Measurements from ENCODE around the gene MYO3B. TPM values are rescaled to one million over a fixed set of nuclear protein-coding genes. Genes with fewer than 3 reads are reported as not detected.

MYO3B gene
- total RNA-seq, 3 donors from 2014 or later (not counting 1 experiment from before 2014, with no cell fraction given), result 0.68 to 0.88 (median 0.75) TPM

GRCh38 chr2:170161516-170162270 lies 16.3 kb upstream of the MYO3B start:
- no peaks in the 10 kb centered on the region for H3K36me3 ChIP-seq (ENCODE audit: control insufficient read depth, insufficient read depth, low read length)
- 91% methylated on average over 2 of the region's 4 CpGs for WGBS (ENCODE audit: insufficient coverage)
- H3K4me1 Mint-ChIP-seq, result peaks cover 0 to 5% of the 10 kb centered on the region in 2 donors
- peaks cover 5 to 9% of the 10 kb centered on the region in 2 donors for H3K27me3 Mint-ChIP-seq (ENCODE audit: low read depth in 2 of 2)
- H3K9me3 ChIP-seq (ENCODE audit: control insufficient read depth, insufficient read depth, low read length), result no peaks in the 10 kb centered on the region
- no peaks in the 10 kb centered on the region for H3K4me1 ChIP-seq (ENCODE audit: control insufficient read depth, insufficient read depth, low read length)
- no peak for TF ChIP-seq CTCF (IDR thresholded peaks at IDR 0.05)
- no peaks in the 10 kb centered on the region for H3K36me3 Mint-ChIP-seq
- H3K27me3 ChIP-seq (ENCODE audit: control insufficient read depth, insufficient read depth, low read length), result no peaks in the 10 kb centered on the region
- H3K27ac Mint-ChIP-seq, result no peak overlapping the region
- no peak overlapping the region for H3K27ac ChIP-seq (ENCODE audit: low read length)
- no peak for ATAC-seq
- H3K9me3 Mint-ChIP-seq, result no peaks in the 10 kb centered on the region
- H3K4me3 ChIP-seq (ENCODE audit: low read length), result no peak overlapping the region
- DNase-seq, result no peak
- no peak overlapping the region for H3K4me3 Mint-ChIP-seq
- intact Hi-C loops (cut with micrococcal nuclease), result no loop called here

- Mint-ChIP-seq H3K27ac (no peak overlapping the region), H3K4me3 (no peak overlapping the region)
- intact Hi-C loops (cut with micrococcal nuclease), result no loop called here
Observed at GRCh38 chr2:170162271-170162632, 15.7 kb upstream of the MYO3B start.

GRCh38 chr2:170163411-170164065 lies 14.4 kb upstream of the MYO3B start:
- no peaks in the 10 kb centered on the region for H3K36me3 ChIP-seq (ENCODE audit: control insufficient read depth, insufficient read depth, low read length)
- TF ChIP-seq CTCF (IDR thresholded peaks at IDR 0.05), result no peak
- Mint-ChIP-seq H3K4me1 (peaks cover 0 to 5% of the 10 kb centered on the region in 2 donors), H3K4me3 (no peak overlapping the region), H3K27me3 (ENCODE audit: low read depth in 2 of 2) (peaks cover 5 to 9% of the 10 kb centered on the region in 2 donors), H3K9me3 (no peaks in the 10 kb centered on the region), H3K36me3 (no peaks in the 10 kb centered on the region), H3K27ac (no peak overlapping the region)
- no peaks in the 10 kb centered on the region for H3K27me3 ChIP-seq (ENCODE audit: control insufficient read depth, insufficient read depth, low read length)
- H3K9me3 ChIP-seq (ENCODE audit: control insufficient read depth, insufficient read depth, low read length), result no peaks in the 10 kb centered on the region
- H3K27ac ChIP-seq (ENCODE audit: low read length), result no peak overlapping the region
- ATAC-seq, result no peak
- no peak overlapping the region for H3K4me3 ChIP-seq (ENCODE audit: low read length)
- no peaks in the 10 kb centered on the region for H3K4me1 ChIP-seq (ENCODE audit: control insufficient read depth, insufficient read depth, low read length)
- intact Hi-C loops (cut with micrococcal nuclease), result no loop called here
- DNase-seq, result no peak
- WGBS (ENCODE audit: insufficient coverage), result 69% methylated on average over 5 of the region's 6 CpGs

More at GRCh38 chr2:170162271-170162632, 15.7 kb upstream of the MYO3B start:
- WGBS (ENCODE audit: insufficient coverage), result 93% methylated on average over 4 of the region's 4 CpGs
- no peak for DNase-seq
- ATAC-seq, result no peak
- H3K9me3 ChIP-seq (ENCODE audit: control insufficient read depth, insufficient read depth, low read length), result no peaks in the 10 kb centered on the region
- no peaks in the 10 kb centered on the region for H3K4me1 ChIP-seq (ENCODE audit: control insufficient read depth, insufficient read depth, low read length)
- no peaks in the 10 kb centered on the region for H3K9me3 Mint-ChIP-seq
- no peak for TF ChIP-seq CTCF (IDR thresholded peaks at IDR 0.05)
- H3K36me3 ChIP-seq (ENCODE audit: control insufficient read depth, insufficient read depth, low read length), result no peaks in the 10 kb centered on the region
- H3K4me1 Mint-ChIP-seq, result peaks cover 0 to 5% of the 10 kb centered on the region in 2 donors
- no peak overlapping the region for H3K4me3 ChIP-seq (ENCODE audit: low read length)
- no peaks in the 10 kb centered on the region for H3K36me3 Mint-ChIP-seq
- no peaks in the 10 kb centered on the region for H3K27me3 ChIP-seq (ENCODE audit: control insufficient read depth, insufficient read depth, low read length)
- H3K27me3 Mint-ChIP-seq (ENCODE audit: low read depth in 2 of 2), result peaks cover 5 to 9% of the 10 kb centered on the region in 2 donors
- H3K27ac ChIP-seq (ENCODE audit: low read length), result no peak overlapping the region
